Fibroblast of lung (primary cell): ENCODE data around the gene NPC2. TPM values are rescaled to one million over a fixed set of nuclear protein-coding genes. Genes with fewer than 3 reads are reported as not detected.

Experiments used
- DNase-seq, 2 donors: peaks; one replicate each; pipeline versions ENCODE4 v3.0.0 to v3.0.0-alpha.2; 2010; ENCODE audit warnings: low read depth in 2 of 2
- H2AFZ ChIP-seq: 2 replicates; pipeline ENCODE4 v1.5.1; 2012; ENCODE audit warnings: low read length, control low read depth, inconsistent platforms
- H3K27ac ChIP-seq: 2 replicates; pipeline ENCODE4 v1.5.1; 2011; ENCODE audit warnings: low read length, control low read depth; ENCODE audit not compliant: insufficient read depth
- H3K27me3 ChIP-seq: 2 replicates; pipeline ENCODE4 v1.5.1; 2011; ENCODE audit warnings: mild to moderate bottlenecking, low read length; ENCODE audit not compliant: control insufficient read depth, insufficient read depth
- H3K36me3 ChIP-seq: 2 replicates; pipeline ENCODE4 v1.5.1; 2011; ENCODE audit warnings: low read length; ENCODE audit not compliant: control insufficient read depth, insufficient read depth
- H3K4me1 ChIP-seq: 2 replicates; pipeline ENCODE4 v1.5.1; 2011; ENCODE audit warnings: low read length; ENCODE audit not compliant: control insufficient read depth, insufficient read depth; ENCODE audit errors: extremely low read depth
- H3K4me2 ChIP-seq: 2 replicates; pipeline ENCODE4 v1.5.1; 2011; ENCODE audit warnings: low read length, control low read depth; ENCODE audit not compliant: insufficient read depth; ENCODE audit errors: extremely low read depth
- H3K4me3 ChIP-seq, 4 experiments: fragments of 200-600 bp in 1 of 4; sonication (generic) in 1 of 4; replicated peaks in 1 of 4; 2 replicates each; pipeline ENCODE4 v1.5.1; 2011 to 2016; ENCODE audit warnings: low read length in 4 of 4, low read depth in 3 of 4, mild to moderate bottlenecking in 3 of 4, control low read depth in 2 of 4, inconsistent platforms in 1 of 4, mixed read lengths in 1 of 4; ENCODE audit not compliant: insufficient read depth in 1 of 4; ENCODE audit errors: control extremely low read depth in 1 of 4
- H3K79me2 ChIP-seq: 2 replicates; pipeline ENCODE4 v1.5.1; 2012; ENCODE audit warnings: mild to moderate bottlenecking, low read length, inconsistent platforms; ENCODE audit not compliant: control insufficient read depth, insufficient read depth
- H3K9ac ChIP-seq: 2 replicates; pipeline ENCODE4 v1.5.1; 2011; ENCODE audit warnings: mild to moderate bottlenecking, low read length, control low read depth; ENCODE audit not compliant: insufficient read depth
- H3K9me3 ChIP-seq: 2 replicates; pipeline ENCODE4 v1.5.1; 2012; ENCODE audit warnings: low read depth, low read length; ENCODE audit not compliant: control insufficient read depth, insufficient read depth
- H4K20me1 ChIP-seq: 2 replicates; pipeline ENCODE4 v1.5.1; 2011; ENCODE audit warnings: low read length; ENCODE audit not compliant: control insufficient read depth, insufficient read depth; ENCODE audit errors: extremely low read depth
- CTCF ChIP-seq, 2 donors: IDR thresholded peaks in 1 of 2; conservative IDR thresholded peaks in 1 of 2; 1 replicate in 1 of 2; 2 replicates in 1 of 2; pipeline ENCODE4 v1.5.1; 2011 to 2012; ENCODE audit warnings: low read length in 2 of 2, control low read depth in 1 of 2, inconsistent platforms in 1 of 2, low read depth in 1 of 2, mild to moderate bottlenecking in 1 of 2
- EZH2 ChIP-seq: IDR thresholded peaks from 2 replicates; pipeline ENCODE4 v1.5.1; 2012; ENCODE audit warnings: low read length, control low read depth, mild to moderate bottlenecking; ENCODE audit errors: missing control alignments
- polyA plus RNA-seq, 2 donors: library from polyadenylated mRNA; depleted of rRNA in 1 of 2; stranded (reverse) in 1 of 2; unstranded in 1 of 2; fragments of >200 nt; gene quantifications; 2 replicates each; pipeline ENCODE4 v1.2.1, GENCODE V29; 2011 to 2012; ENCODE audit warnings: missing spikeins in 1 of 2
- total RNA-seq: library from RNA; depleted of rRNA; stranded (reverse); fragments of >200 nt; gene quantifications from 2 replicates; pipeline ENCODE4 v1.2.1, GENCODE V29; 2014

The NPC2 gene
- total and polyA plus RNA-seq, 2 donors (not counting 1 experiment from before 2014, with no cell fraction given), result 238 to 275 TPM

DNA sequence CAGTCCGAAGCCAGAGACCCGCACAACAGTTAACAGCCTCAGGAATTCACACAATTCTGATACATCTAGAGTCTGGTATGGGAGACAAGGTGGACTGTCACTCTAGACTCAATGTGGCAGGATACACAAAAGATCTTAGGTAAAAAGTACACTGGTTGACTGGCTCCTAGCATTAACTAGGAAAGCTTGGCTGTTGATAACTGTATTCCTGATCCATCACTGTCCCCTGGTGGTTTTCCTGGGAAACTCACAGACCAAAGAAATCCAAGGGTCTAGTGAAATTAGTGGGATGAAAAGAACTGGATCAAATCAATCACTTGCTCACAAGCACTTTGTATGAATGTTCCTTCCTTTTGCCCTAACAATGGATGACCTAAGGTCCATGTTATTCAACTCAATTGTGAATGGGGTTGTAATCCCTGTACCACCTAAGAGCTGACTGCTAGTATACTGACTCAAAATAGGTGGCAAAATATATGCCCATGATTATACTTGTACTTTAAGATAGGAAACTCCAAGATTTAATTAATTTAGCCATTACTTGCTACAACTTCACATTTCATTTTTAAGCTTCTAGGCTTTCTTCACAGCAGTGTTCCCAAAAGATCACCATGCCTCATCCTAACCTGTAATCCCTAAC, 14.0 kb downstream of the NPC2 start:
- Histone ChIP-seq H3K4me3 (no peak overlapping the region), H3K36me3 (peaks cover 4% of the 10 kb centered on the region), H3K79me2 (no peaks in the 10 kb centered on the region), H3K27me3 (no peaks in the 10 kb centered on the region), H4K20me1 (no peaks in the 10 kb centered on the region), H3K27ac (no peak overlapping the region), H3K4me2 (no peak overlapping the region), H2AFZ (no peak overlapping the region), H3K9me3 (no peaks in the 10 kb centered on the region), H3K4me1 (peaks cover 2% of the 10 kb centered on the region), H3K9ac (no peak overlapping the region)
- peak in 1 of 2 donors; percentile 40 for DNase-seq
- TF ChIP-seq EZH2 (no peak), CTCF (conservative IDR thresholded peaks at IDR 0.05 in 1 of 2, IDR thresholded peaks at IDR 0.05 in 1 of 2; ENCODE audit: low read depth in 1 of 2, low read length in 2 of 2) (peak; percentile 61 to 71)

DNA sequence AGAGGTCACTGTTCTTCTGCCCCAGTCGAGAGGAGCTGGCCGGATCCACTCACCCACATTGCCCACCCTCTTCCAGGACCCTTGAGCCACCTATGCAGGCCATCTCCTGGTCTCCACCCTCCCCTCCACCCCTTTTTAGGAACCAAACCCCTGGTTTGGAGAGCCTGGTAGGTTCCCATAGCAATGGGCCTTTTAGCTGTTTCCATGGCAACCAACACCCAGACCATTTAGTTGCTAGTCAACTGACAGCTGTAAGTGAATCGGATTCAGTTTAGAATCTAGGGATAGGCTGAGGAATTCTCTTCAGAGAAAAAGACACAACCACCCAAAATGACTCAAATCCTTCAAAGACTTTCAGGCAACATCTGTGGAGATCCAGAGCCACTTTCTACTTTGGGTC, 16.5 kb downstream of the NPC2 start:
- TF ChIP-seq CTCF (conservative IDR thresholded peaks at IDR 0.05 in 1 of 2, IDR thresholded peaks at IDR 0.05 in 1 of 2; ENCODE audit: low read depth in 1 of 2, low read length in 2 of 2) (no peak), EZH2 (no peak)
- H3K4me1 ChIP-seq, result peaks cover 2% of the 10 kb centered on the region
- H3K27ac ChIP-seq, result no peak overlapping the region
- H4K20me1 ChIP-seq, result no peaks in the 10 kb centered on the region
- DNase-seq, result no peak
- no peak overlapping the region for H2AFZ ChIP-seq
- peaks cover 2% of the 10 kb centered on the region for H3K36me3 ChIP-seq
- H3K79me2 ChIP-seq, result no peaks in the 10 kb centered on the region
- no peaks in the 10 kb centered on the region for H3K27me3 ChIP-seq
- H3K9ac ChIP-seq, result no peak overlapping the region
- H3K4me2 ChIP-seq, result no peak overlapping the region
- H3K4me3 ChIP-seq, result no peak overlapping the region
- no peaks in the 10 kb centered on the region for H3K9me3 ChIP-seq

- Histone ChIP-seq H3K4me1 (peaks cover 2% of the 10 kb centered on the region), H3K9me3 (no peaks in the 10 kb centered on the region), H3K4me3 (no peak overlapping the region), H3K79me2 (no peaks in the 10 kb centered on the region), H3K27me3 (no peaks in the 10 kb centered on the region), H3K36me3 (peaks cover 1% of the 10 kb centered on the region), H3K27ac (no peak overlapping the region), H3K4me2 (no peak overlapping the region), H3K9ac (no peak overlapping the region), H4K20me1 (no peaks in the 10 kb centered on the region), H2AFZ (no peak overlapping the region)
- no peak for DNase-seq
- no peak for TF ChIP-seq EZH2
- TF ChIP-seq CTCF (conservative IDR thresholded peaks at IDR 0.05 in 1 of 2, IDR thresholded peaks at IDR 0.05 in 1 of 2; ENCODE audit: low read depth in 1 of 2, low read length in 2 of 2), result no peak
These were observed 17.0 kb downstream of the NPC2 start for GRCh38 chr14:74476107-74476506.
